Inflammatory macrophage (primary cell): ENCODE measurements around the gene EXT2.

ENCODE experiments used
- DNase-seq, 2 donors: peaks; one replicate each; pipeline ENCODE4 v3.0.0-alpha.2; 2020 to 2022
- total RNA-seq, 18 experiments: gene quantifications; one replicate each; lab custom pipeline; 2026; ENCODE audit warnings: mixed read lengths in 6 of 18, inconsistent platforms in 2 of 18; lab: John Stamatoyannopoulos, UW

Gene EXT2
- 69.0 to 105 (median 93.1) reads per million in 18 experiments for total RNA-seq

- peak; percentile 80 to 88 for DNase-seq
These were observed at the start of gene EXT2 for GRCh38 chr11:44095506-44096359. TSS of gene EXT2 (plus strand) at chr11:44095678. CDS start at chr11:44107713, 12,035 bp downstream.

DNA sequence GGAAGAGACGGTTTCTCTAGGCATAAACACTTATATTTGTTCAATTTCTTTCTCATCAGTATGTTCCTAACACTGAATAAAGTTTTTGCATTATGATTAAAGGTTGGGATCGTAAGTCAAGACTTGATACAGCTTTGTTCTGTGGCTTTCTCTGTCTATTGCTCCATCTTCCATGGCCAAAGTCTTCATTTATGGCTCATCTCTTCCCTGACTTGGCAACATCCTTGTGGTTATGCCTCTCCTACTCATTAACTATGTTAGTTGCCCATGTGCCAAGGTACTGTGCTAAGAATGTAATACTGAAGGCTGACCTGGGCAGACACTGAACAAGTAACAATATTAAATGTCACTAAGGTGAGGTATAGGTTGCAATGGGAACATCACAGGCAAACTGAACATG is 49.3 kb upstream of the EXT2 start:
- no peak for DNase-seq

GRCh38 chr11:44047298-44047697 is 48.2 kb upstream of the EXT2 start:
- no peak for DNase-seq

GRCh38 chr11:44047931-44048431 is 47.5 kb upstream of the EXT2 start, which contains the start of gene ACCSL:
TSS of gene ACCSL (plus strand) at chr11:44047981. CDS start at chr11:44048037, 56 bp downstream.
- DNase-seq: no peak

GRCh38 chr11:44049832-44050231 is 45.6 kb upstream of the EXT2 start:
- no peak for DNase-seq

DNA sequence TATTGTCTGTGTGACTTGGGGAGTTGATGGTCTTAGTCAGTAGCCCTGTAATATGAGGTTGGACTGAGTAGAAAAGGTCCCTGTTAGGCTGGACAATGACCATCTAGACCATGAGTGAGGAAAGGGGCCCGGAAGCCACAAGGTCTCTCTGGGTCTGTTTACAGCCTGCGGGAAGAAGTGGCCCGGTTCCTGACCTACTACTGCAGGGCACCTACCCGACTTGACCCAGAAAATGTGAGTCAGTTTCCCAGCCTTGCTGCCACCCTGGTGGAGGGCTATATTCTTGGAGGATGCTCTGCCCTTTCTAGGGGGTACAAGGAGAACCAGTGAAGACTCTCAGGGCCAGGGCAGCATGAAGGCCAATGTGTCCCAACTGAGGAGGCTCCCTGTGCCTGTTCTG is 44.3 kb upstream of the EXT2 start:
- no peak for DNase-seq

GRCh38 chr11:44057340-44057739 is 38.1 kb upstream of the EXT2 start:
- DNase-seq: no peak

- no peak for DNase-seq
These were observed 37.2 kb upstream of the EXT2 start for GRCh38 chr11:44058275-44058674.

DNA sequence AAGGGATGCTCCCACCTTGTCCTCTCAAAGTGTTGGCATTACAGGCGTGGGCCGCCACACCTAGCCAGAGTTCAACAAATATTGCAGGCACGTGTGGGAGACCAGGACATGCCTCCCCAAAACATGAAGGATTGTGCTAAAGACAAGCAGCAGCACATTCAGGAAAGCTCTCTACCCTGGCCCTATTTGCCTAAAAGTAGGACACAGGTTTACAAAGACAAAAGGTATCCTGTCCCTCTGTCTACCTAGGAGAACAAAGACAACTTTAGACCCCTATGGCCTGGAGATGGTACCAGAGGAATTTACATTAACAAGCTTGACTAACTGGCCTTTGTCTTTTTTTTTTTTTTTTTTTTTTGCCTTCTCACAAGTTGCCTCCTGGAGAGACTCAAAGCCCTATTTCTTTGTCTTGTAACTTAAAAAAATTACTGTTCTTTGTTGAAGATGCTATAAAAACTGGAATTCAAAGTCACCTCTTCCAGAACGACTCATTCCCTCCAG is 30.3 kb upstream of the EXT2 start:
- no peak for DNase-seq

DNA sequence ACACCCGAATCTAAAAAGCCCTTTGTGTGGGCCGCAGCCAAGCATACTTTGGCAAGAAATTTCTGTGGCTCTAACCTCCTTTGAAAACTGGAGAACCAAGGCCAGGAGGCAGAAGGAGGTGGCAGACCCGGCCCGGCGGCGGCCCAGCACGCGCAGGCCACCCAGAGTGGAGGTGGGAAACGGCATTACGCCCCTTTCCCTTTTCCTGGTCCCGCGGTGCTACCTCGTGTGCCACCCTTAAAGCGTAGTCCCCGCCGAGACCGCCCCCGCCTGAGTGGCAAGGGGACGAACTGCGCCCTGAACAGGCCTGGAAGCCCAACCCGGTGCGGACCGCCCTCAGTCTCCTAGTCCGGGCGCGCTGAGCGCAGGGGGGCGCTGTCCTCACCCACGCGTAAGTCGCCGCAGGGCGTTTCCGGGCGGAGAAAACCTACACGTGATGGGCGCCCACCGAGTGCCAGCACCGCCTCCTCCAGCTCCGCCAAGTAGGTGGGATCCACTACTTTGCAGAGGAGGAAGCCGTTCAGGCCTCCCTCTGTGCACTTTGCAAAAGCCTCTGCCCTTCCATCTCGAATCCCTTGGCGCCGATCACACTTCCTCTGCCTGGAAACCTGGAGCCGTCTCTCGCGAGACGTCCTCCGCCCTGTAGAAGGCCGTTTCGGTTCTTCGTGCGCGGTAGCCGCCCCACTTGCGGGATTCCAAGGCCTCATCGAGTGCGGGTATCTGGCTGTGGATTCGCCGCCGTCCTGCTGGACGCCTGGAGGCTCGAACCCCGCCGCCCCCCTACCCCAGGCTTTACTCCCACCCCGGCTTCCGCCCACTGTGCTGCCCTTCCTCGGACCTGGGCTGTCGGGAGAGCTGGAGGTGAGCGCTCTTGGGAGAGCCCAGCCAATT is 29.4 kb upstream of the EXT2 start, which contains the start of gene ACCS:
TSS of gene ACCS (plus strand) at position 430 of the 891 bp plus-strand sequence. CDS start 1,358 bp downstream, outside the sequence.
- DNase-seq: peak; percentile 84 to 91

GRCh38 chr11:44066732-44067141 is 28.7 kb upstream of the EXT2 start:
- peak; percentile 5 to 30 for DNase-seq

DNA sequence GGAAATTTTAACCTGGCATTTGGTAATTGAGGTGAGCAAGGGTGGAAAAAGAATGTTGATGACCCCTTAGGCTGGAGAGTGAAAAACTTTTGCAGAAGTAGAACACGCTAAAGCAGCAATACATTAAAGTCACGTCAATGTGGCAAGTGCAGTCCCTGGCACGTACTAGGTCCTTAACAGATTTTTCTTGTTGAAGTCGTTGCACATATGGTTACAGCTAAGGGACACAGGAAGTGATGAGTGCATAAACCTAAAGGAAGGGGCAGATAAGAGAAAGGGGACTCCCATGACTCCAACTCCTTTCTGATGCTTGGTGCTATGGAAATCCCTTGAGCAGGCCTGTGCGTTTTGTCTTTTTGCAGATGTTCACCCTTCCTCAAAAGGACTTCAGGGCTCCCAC is 28.2 kb upstream of the EXT2 start:
- peak; percentile 46 to 60 for DNase-seq

DNA sequence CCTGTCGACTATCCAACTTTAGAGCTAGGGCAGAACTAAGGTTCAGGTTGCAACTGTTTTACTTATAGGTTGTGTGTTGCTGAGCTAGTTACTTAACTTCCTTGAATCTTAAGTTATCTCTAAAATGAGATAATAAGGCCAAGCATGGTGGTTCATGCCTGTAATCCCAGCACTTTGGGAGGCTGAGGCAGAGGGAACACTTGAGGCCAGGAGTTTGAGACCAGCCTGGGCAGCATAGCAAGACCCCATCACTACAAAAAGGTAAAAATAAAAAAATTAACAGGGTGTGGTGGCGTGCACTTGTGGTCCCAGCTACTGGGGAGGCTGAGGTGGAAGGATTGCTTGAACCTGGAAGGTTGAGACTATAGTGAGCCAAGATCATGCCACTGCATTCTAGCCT is 27.3 kb upstream of the EXT2 start:
- no peak for DNase-seq

- DNase-seq: no peak
These were observed 24.3 kb upstream of the EXT2 start for GRCh38 chr11:44071157-44071556.

GRCh38 chr11:44072757-44073658 is 22.5 kb upstream of the EXT2 start:
- no peak for DNase-seq

GRCh38 chr11:44078794-44079193 is 16.7 kb upstream of the EXT2 start:
- no peak for DNase-seq

GRCh38 chr11:44079376-44079775 is 16.1 kb upstream of the EXT2 start:
- no peak for DNase-seq

DNA sequence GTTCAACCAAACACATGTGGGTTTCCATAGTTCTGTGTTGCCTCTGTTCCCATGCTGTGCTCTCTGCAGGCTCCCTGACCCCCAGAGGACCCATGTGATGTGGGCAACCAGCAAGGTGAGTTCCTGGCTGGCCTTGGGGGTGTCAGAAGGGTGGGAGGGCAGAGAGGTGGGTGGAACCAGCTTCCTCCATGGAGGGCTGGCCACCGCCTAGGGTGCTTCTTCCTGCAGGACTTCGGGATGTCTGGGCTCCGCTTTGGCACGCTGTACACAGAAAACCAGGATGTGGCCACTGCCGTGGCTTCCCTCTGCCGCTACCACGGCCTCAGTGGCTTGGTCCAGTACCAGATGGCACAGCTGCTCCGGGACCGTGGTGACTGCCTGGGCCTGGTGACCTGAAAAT is 14.5 kb upstream of the EXT2 start:
- no peak for DNase-seq

GRCh38 chr11:44082645-44083044 is 12.8 kb upstream of the EXT2 start:
- no peak for DNase-seq

- no peak for DNase-seq
These were observed 12.0 kb upstream of the EXT2 start for GRCh38 chr11:44083433-44083832.

DNA sequence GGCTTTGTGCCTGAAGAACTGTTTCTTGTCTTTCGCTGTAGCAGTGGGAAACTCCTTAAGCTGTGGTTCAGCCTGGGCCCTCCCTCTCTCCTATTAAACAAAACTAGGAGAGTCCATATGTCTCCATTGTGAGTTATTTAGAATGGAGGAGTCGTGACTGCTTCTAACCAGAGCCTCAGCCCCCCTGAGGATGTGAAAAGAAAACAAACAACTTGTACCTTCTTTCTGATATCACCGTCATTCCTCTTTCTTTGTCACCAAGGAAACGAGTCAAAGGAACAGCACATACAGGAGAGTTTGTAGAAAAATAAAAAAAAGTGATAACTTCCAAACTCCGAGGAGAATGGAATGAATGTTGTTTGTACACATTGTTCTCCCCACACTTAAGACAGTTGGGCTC is 11.6 kb upstream of the EXT2 start:
- no peak for DNase-seq

GRCh38 chr11:44085330-44085729 is 10.1 kb upstream of the EXT2 start:
- DNase-seq: no peak
